ENCODE measurements around the gene SCAF1. TPM values are rescaled to one million over a fixed set of nuclear protein-coding genes. Genes with fewer than 3 reads are reported as not detected.

Gene SCAF1
- polyA plus RNA-seq, 2 donors: 16.9 to 26.7 TPM

- peak within 1 kb of the TSS; percentile 43 to 58 for H3K4me3 ChIP-seq (ENCODE audit: low read depth in 1 of 2, low read length in 2 of 2)
- no peaks in the 10 kb centered on the region for H3K27me3 ChIP-seq (ENCODE audit: control insufficient read depth in 1 of 2, insufficient read depth in 2 of 2, low read length in 2 of 2)
- no peaks in the 10 kb centered on the region for H3K9me3 ChIP-seq (ENCODE audit: control insufficient read depth in 2 of 2, insufficient read depth in 1 of 2, low read depth in 1 of 2, low read length in 1 of 2)
- peaks cover 10 to 31% of the 10 kb centered on the region in 2 donors for H3K36me3 ChIP-seq (ENCODE audit: control insufficient read depth in 2 of 2, insufficient read depth in 2 of 2, low read length in 1 of 2)
- peaks cover 0 to 5% of the 10 kb centered on the region in 2 donors for H3K4me1 ChIP-seq (ENCODE audit: control insufficient read depth in 2 of 2, insufficient read depth in 2 of 2, low read length in 1 of 2)
- WGBS, 2 donors: 23 to 31% methylated on average over 48 to 54 of the region's 54 CpGs
- H3K27ac ChIP-seq (ENCODE audit: low read depth in 2 of 2, low read length in 1 of 2): peak within 1 kb of the TSS; percentile 34 to 66
These were observed 47.4 kb downstream of the SCAF1 start, which contains the start of gene ADM5 for GRCh38 chr19:49689133-49690078. Gene ADM5 (plus strand): TSS chr19:49689594. CDS start chr19:49689838, 244 bp downstream.

GRCh38 chr19:49690079-49690655, 48.2 kb downstream of the SCAF1 start:
- H3K36me3 ChIP-seq (ENCODE audit: control insufficient read depth in 2 of 2, insufficient read depth in 2 of 2, low read length in 1 of 2): peaks cover 5 to 23% of the 10 kb centered on the region in 2 donors
- no peaks in the 10 kb centered on the region for H3K27me3 ChIP-seq (ENCODE audit: control insufficient read depth in 1 of 2, insufficient read depth in 2 of 2, low read length in 2 of 2)
- H3K4me1 ChIP-seq (ENCODE audit: control insufficient read depth in 2 of 2, insufficient read depth in 2 of 2, low read length in 1 of 2): peaks cover 0 to 5% of the 10 kb centered on the region in 2 donors
- WGBS, 2 donors: 6 to 11% methylated on average over 39 of the region's 39 CpGs
- no peaks in the 10 kb centered on the region for H3K9me3 ChIP-seq (ENCODE audit: control insufficient read depth in 2 of 2, insufficient read depth in 1 of 2, low read depth in 1 of 2, low read length in 1 of 2)
- peak overlapping the region; percentile 20 to 66 for H3K27ac ChIP-seq (ENCODE audit: low read depth in 2 of 2, low read length in 1 of 2)
- H3K4me3 ChIP-seq (ENCODE audit: low read depth in 1 of 2, low read length in 2 of 2): peak overlapping the region; percentile 43 to 58

- Histone ChIP-seq H3K27ac (ENCODE audit: low read depth in 2 of 2, low read length in 1 of 2) (peak within 1 kb of the TSS; percentile 66 to 77), H3K4me1 (ENCODE audit: control insufficient read depth in 2 of 2, insufficient read depth in 2 of 2, low read length in 1 of 2) (peaks cover 0 to 5% of the 10 kb centered on the region in 2 donors)
- WGBS, 2 donors: 2 to 3% methylated on average over 38 of the region's 38 CpGs
These were observed 48.7 kb downstream of the SCAF1 start, which contains the start of gene CPT1C for GRCh38 chr19:49690656-49691242. Gene CPT1C (plus strand): TSS chr19:49691116. CDS start chr19:49692253, 1,137 bp downstream.

GRCh38 chr19:49691243-49692146, 49.5 kb downstream of the SCAF1 start:
- Histone ChIP-seq H3K9me3 (ENCODE audit: control insufficient read depth in 2 of 2, insufficient read depth in 1 of 2, low read depth in 1 of 2, low read length in 1 of 2) (no peaks in the 10 kb centered on the region), H3K27me3 (ENCODE audit: control insufficient read depth in 1 of 2, insufficient read depth in 2 of 2, low read length in 2 of 2) (no peaks in the 10 kb centered on the region), H3K4me1 (ENCODE audit: control insufficient read depth in 2 of 2, insufficient read depth in 2 of 2, low read length in 1 of 2) (peaks cover 0 to 5% of the 10 kb centered on the region in 2 donors), H3K27ac (ENCODE audit: low read depth in 2 of 2, low read length in 1 of 2) (no peak overlapping the region), H3K4me3 (ENCODE audit: low read depth in 1 of 2, low read length in 2 of 2) (peak overlapping the region; percentile 43 to 58), H3K36me3 (ENCODE audit: control insufficient read depth in 2 of 2, insufficient read depth in 2 of 2, low read length in 1 of 2) (peaks cover 3 to 13% of the 10 kb centered on the region in 2 donors)
- WGBS, 2 donors: 14 to 16% methylated on average over 39 of the region's 39 CpGs

More at GRCh38 chr19:49690656-49691242, 48.7 kb downstream of the SCAF1 start, which contains the start of gene CPT1C:
- Histone ChIP-seq H3K9me3 (ENCODE audit: control insufficient read depth in 2 of 2, insufficient read depth in 1 of 2, low read depth in 1 of 2, low read length in 1 of 2) (no peaks in the 10 kb centered on the region), H3K27me3 (ENCODE audit: control insufficient read depth in 1 of 2, insufficient read depth in 2 of 2, low read length in 2 of 2) (no peaks in the 10 kb centered on the region), H3K36me3 (ENCODE audit: control insufficient read depth in 2 of 2, insufficient read depth in 2 of 2, low read length in 1 of 2) (peaks cover 3 to 20% of the 10 kb centered on the region in 2 donors), H3K4me3 (ENCODE audit: low read depth in 1 of 2, low read length in 2 of 2) (peak within 1 kb of the TSS; percentile 43 to 58)

GRCh38 chr19:49692147-49692506, 50.1 kb downstream of the SCAF1 start:
- WGBS, 2 donors: 76 to 79% methylated on average over 16 of the region's 16 CpGs
- H3K4me3 ChIP-seq (ENCODE audit: low read depth in 1 of 2, low read length in 2 of 2): no peak overlapping the region
- no peak overlapping the region for H3K27ac ChIP-seq (ENCODE audit: low read depth in 2 of 2, low read length in 1 of 2)
- H3K36me3 ChIP-seq (ENCODE audit: control insufficient read depth in 2 of 2, insufficient read depth in 2 of 2, low read length in 1 of 2): peaks cover 0 to 9% of the 10 kb centered on the region in 2 donors
- H3K4me1 ChIP-seq (ENCODE audit: control insufficient read depth in 2 of 2, insufficient read depth in 2 of 2, low read length in 1 of 2): peaks cover 0 to 5% of the 10 kb centered on the region in 2 donors
- no peaks in the 10 kb centered on the region for H3K27me3 ChIP-seq (ENCODE audit: control insufficient read depth in 1 of 2, insufficient read depth in 2 of 2, low read length in 2 of 2)
- no peaks in the 10 kb centered on the region for H3K9me3 ChIP-seq (ENCODE audit: control insufficient read depth in 2 of 2, insufficient read depth in 1 of 2, low read depth in 1 of 2, low read length in 1 of 2)

GRCh38 chr19:49696115-49696514, 54.1 kb downstream of the SCAF1 start:
- Histone ChIP-seq H3K4me3 (ENCODE audit: low read depth in 1 of 2, low read length in 2 of 2) (no peak overlapping the region), H3K4me1 (ENCODE audit: control insufficient read depth in 2 of 2, insufficient read depth in 2 of 2, low read length in 1 of 2) (peaks cover 0 to 3% of the 10 kb centered on the region in 2 donors), H3K36me3 (ENCODE audit: control insufficient read depth in 2 of 2, insufficient read depth in 2 of 2, low read length in 1 of 2) (no peaks in the 10 kb centered on the region), H3K27ac (ENCODE audit: low read depth in 2 of 2, low read length in 1 of 2) (no peak overlapping the region), H3K27me3 (ENCODE audit: control insufficient read depth in 1 of 2, insufficient read depth in 2 of 2, low read length in 2 of 2) (no peaks in the 10 kb centered on the region), H3K9me3 (ENCODE audit: control insufficient read depth in 2 of 2, insufficient read depth in 1 of 2, low read depth in 1 of 2, low read length in 1 of 2) (no peaks in the 10 kb centered on the region)
- 79 to 82% methylated on average over 6 of the region's 6 CpGs for WGBS, 2 donors

GRCh38 chr19:49696865-49697264, 54.9 kb downstream of the SCAF1 start:
- Histone ChIP-seq H3K27me3 (ENCODE audit: control insufficient read depth in 1 of 2, insufficient read depth in 2 of 2, low read length in 2 of 2) (no peaks in the 10 kb centered on the region), H3K4me1 (ENCODE audit: control insufficient read depth in 2 of 2, insufficient read depth in 2 of 2, low read length in 1 of 2) (no peaks in the 10 kb centered on the region), H3K36me3 (ENCODE audit: control insufficient read depth in 2 of 2, insufficient read depth in 2 of 2, low read length in 1 of 2) (no peaks in the 10 kb centered on the region), H3K4me3 (ENCODE audit: low read depth in 1 of 2, low read length in 2 of 2) (no peak overlapping the region), H3K9me3 (ENCODE audit: control insufficient read depth in 2 of 2, insufficient read depth in 1 of 2, low read depth in 1 of 2, low read length in 1 of 2) (no peaks in the 10 kb centered on the region), H3K27ac (ENCODE audit: low read depth in 2 of 2, low read length in 1 of 2) (no peak overlapping the region)
- 87 to 95% methylated on average over 7 of the region's 7 CpGs for WGBS, 2 donors

GRCh38 chr19:49699364-49699763, 57.4 kb downstream of the SCAF1 start:
- Histone ChIP-seq H3K36me3 (ENCODE audit: control insufficient read depth in 2 of 2, insufficient read depth in 2 of 2, low read length in 1 of 2) (no peaks in the 10 kb centered on the region), H3K27me3 (ENCODE audit: control insufficient read depth in 1 of 2, insufficient read depth in 2 of 2, low read length in 2 of 2) (no peaks in the 10 kb centered on the region), H3K4me3 (ENCODE audit: low read depth in 1 of 2, low read length in 2 of 2) (no peak overlapping the region), H3K27ac (ENCODE audit: low read depth in 2 of 2, low read length in 1 of 2) (no peak overlapping the region), H3K9me3 (ENCODE audit: control insufficient read depth in 2 of 2, insufficient read depth in 1 of 2, low read depth in 1 of 2, low read length in 1 of 2) (no peaks in the 10 kb centered on the region), H3K4me1 (ENCODE audit: control insufficient read depth in 2 of 2, insufficient read depth in 2 of 2, low read length in 1 of 2) (peaks cover 0 to 2% of the 10 kb centered on the region in 2 donors)
- WGBS, 2 donors: 87 to 95% methylated on average over 5 of the region's 5 CpGs
